ENCODE results near the gene TIGD7.

TIGD7 gene

DNA sequence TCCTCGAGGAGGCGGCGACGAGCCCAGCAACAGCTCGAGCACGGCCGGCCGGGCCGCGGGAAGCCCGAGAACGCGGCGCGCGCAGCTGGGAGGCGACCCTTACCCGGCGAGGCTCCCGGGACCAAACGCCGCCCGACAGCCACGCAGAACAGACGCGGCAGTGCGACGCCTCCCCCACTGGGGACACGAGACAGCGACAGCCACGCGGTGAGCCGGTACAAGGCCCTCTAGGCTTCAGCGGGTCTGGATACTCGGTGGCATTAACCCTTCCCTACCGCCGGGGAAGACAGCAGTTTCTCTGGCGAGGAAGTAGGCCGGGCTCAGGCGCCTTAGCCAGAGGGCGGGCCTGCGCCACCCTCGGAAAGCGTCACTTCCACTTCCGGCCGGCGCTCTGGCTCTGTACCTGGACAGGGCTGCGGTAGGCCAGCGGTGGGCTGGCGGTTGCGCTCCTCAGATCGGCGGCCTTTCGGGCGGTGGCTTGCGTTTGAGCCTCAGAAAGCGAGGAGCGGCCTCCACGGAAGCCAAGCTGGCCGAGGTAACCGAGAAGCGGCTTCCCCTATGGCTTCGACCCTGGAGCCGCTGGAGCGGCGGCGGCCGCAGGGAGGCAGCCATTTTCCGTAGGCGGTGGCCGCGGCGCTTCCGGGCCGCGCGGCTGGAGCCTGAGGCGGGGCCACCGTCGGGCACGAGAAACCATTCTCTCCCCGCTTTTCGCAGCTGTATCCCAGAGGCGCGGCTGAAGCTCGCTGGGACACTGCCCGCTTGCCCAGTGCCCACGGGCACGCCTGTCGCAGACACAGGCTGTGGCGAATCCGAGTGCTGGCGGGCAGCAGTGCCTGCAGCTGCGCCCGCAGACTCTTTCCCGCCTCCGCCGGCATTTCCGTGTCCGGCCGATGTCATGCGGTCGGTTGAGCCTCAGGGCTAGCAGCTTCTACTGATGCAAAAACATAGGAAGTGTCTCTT, at the start of gene TIGD7, which contains the start of gene ZNF75A:
Gene TIGD7 (minus strand): TSS at position 322 of the 960 bp plus-strand sequence. CDS start 4,816 bp downstream, outside the sequence.
Gene ZNF75A (plus strand): TSS at position 389 of the 960 bp plus-strand sequence. CDS start 2,932 bp downstream, outside the sequence.
- FAIRE-seq, result peak; percentile 91
- DNase-seq (ENCODE audit: insufficient read length, low spot score), result peak; percentile 90

DNA sequence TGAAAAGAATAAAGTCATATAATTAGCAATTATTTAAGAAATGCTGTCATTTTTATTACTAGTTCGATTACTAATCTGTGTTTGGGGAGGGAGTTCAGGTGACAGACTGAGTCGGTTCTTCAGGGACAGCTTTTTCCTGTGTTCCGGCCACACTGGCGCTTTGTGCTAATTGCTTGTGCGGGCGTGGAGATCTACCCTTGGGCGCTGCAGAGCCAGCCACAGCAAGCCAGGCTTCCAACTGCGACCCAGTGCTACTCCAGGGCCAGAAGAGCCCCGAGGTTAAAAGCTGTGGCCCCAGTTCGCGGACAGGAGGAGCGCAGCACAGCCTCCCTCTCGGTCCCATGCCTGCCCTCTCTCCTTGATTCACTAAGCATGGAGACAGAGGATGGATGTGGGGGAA, 43.9 kb upstream of the TIGD7 start:
- FAIRE-seq, result no peak
- no peak for DNase-seq (ENCODE audit: insufficient read length, low spot score)

DNA sequence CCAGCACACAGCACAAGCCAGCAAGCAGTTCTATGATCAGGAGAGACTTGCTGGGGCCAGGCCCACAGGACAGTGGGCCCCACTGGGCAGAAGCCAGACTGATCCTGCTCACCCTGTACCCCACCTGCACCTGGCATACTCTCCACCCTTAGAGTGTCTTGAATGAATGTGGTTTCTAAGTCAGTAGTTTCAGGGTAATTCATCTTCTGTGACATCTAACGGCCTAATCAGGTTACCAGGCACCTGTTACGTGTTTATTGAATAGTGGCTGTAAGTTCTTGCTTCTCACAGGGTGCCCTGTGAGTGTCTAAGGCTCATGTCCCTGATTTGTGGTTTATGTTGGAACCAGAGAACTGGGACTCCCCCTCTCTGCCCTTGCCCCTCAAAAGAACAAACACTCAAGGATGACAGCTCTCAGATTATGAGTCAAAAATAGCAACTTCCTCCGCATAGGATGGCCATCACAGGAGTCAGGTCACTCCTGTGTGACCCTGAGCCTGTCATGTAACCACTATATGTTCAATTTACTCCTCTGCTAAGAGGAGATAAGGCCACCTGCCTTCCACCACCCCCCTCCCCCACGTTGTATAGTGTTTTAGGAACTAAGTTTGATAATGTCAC, 43.4 kb upstream of the TIGD7 start:
- DNase-seq (ENCODE audit: insufficient read length, low spot score) (no peak), FAIRE-seq (no peak)

DNA sequence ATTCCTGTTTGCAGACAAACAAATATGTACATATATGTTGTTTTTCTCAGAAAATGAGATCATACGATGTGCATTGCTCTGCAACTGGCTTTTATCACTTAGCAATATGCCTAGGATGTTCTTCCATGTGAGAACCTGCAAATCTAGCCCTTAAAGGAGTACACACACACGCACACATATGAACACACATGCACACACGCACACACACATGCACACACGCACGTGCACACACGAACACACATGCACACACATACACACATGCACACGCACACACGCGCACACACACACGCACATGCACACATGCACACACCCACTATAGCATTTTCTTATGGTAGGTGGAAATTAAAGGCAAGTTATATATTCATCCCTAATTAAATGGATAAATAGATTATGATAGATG, 42.4 kb upstream of the TIGD7 start:
- FAIRE-seq (no peak), DNase-seq (ENCODE audit: insufficient read length, low spot score) (no peak)

GRCh38 chr16:3346041-3346440, 40.8 kb upstream of the TIGD7 start:
- no peak for FAIRE-seq
- no peak for DNase-seq (ENCODE audit: insufficient read length, low spot score)

DNA sequence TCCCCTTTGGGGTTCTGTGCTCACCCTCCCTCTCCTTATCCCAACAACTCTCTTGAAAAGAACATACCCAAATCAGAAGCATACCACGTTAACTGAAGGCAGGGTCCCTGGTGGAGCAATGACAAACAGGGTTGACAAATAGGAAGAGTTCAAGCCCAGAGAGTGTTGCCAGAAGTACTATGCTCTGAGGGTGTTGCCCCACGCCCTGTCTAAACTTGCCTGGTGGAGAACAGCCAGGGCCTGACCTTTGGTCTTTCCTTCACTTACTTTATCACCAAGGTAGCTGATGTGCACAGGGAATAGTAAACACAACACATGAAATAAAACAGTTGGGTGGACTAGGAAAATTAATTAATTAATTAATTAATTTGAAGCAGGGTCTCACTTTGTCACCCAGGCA, 23.4 kb upstream of the TIGD7 start:
- no peak for FAIRE-seq
- no peak for DNase-seq (ENCODE audit: insufficient read length, low spot score)

GRCh38 chr16:3328104-3328503, 22.9 kb upstream of the TIGD7 start:
- FAIRE-seq (no peak), DNase-seq (ENCODE audit: insufficient read length, low spot score) (no peak)

DNA sequence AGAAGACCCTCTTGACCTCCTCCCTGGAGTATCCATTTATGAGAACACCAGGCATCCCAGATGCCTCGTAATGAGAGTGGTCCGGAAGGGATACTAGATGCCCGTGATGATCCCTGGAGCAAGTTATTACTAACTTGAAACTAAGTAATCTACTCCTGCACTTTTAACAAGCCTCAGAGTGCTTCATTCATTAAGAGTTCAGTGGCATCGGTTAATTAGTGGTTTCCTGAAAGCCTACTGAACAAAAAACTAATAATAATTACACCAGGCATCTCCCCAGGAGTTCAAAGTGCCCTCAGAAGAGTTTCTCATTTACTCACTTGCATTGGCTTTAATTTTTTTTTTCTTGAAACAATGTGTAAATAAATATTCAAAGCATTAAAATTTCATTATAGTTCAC, 22.3 kb upstream of the TIGD7 start:
- DNase-seq (ENCODE audit: insufficient read length, low spot score) (no peak), FAIRE-seq (no peak)

- DNase-seq (ENCODE audit: insufficient read length, low spot score) (no peak), FAIRE-seq (no peak)
These were observed 16.6 kb upstream of the TIGD7 start for GRCh38 chr16:3321816-3322215.

DNA sequence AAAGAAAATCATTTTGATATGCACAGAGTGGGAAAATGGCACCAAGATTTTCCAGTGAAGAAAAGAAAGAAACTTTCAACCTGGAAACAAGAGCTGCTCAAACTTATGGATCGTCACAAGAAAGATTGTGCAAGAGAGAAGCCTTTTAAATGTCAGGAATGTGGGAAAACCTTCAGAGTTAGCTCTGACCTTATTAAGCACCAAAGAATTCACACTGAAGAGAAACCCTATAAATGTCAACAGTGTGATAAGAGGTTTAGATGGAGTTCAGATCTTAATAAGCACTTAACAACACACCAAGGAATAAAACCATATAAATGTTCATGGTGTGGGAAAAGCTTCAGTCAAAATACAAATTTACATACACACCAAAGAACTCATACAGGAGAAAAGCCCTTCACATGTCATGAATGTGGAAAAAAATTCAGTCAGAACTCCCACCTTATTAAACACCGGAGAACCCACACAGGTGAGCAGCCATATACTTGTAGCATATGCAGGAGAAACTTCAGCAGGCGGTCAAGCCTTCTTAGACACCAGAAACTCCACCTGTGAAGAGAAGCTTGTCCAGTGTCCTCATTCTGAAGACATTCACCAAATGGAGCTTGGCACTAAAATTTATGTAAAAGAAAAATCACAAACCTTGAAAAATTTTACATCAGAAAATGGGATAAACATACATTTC, 12.2 kb upstream of the TIGD7 start:
- DNase-seq (ENCODE audit: insufficient read length, low spot score) (no peak), FAIRE-seq (no peak)

DNA sequence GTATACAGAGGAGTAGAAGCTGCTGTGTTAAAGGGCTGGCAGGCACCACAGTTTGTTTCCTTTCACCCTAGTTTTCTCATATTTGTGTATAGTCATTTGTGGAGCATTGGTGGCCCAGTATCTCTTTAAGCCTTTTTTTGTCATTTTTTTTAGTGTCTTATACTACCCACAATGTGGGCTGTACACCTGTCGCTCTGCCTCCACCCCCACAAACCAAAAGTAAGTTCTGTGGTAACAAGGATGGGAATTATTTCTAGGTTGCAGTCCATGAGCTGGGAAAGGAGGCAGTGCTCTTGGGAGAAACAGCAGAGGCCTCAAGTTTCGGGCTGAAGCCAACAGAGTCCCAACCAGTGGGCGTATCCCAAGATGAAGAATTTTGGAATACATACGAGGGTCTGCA, 6.3 kb upstream of the TIGD7 start:
- no peak for DNase-seq (ENCODE audit: insufficient read length, low spot score)
- FAIRE-seq, result no peak

- FAIRE-seq (no peak), DNase-seq (ENCODE audit: insufficient read length, low spot score) (no peak)
These were observed 848 bp upstream of the TIGD7 start for GRCh38 chr16:3306078-3306477.

- no peak for DNase-seq (ENCODE audit: insufficient read length, low spot score)
- FAIRE-seq, result no peak
These were observed 860 bp downstream of the TIGD7 start for GRCh38 chr16:3304370-3304769.

DNA sequence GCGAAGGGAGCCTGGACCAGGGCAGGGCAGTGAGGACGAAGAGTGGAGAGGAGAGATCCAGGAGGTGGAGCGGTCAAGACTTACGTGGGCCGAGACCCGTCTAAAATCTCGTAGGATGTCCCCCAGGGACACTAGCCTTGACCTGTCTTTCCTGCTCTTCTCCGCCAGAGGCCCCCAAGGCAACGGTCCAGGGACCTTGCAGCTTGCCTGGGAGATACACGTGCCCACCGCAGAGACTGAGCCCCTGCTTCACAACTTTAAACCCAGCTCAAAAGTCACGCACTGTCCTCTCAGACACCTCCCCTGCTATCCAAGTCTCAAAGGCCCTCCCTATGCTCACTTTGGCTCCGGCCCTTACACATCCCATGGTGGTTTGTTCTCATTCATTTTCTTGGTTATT, 9.4 kb downstream of the TIGD7 start:
- DNase-seq (ENCODE audit: insufficient read length, low spot score), result no peak
- FAIRE-seq, result no peak

GRCh38 chr16:3295209-3295608, 10.0 kb downstream of the TIGD7 start:
- no peak for DNase-seq (ENCODE audit: insufficient read length, low spot score)

GRCh38 chr16:3292604-3293003, 12.6 kb downstream of the TIGD7 start:
- no peak for FAIRE-seq
- DNase-seq (ENCODE audit: insufficient read length, low spot score), result no peak

More at GRCh38 chr16:3295209-3295608, 10.0 kb downstream of the TIGD7 start:
- FAIRE-seq, result no peak

DNA sequence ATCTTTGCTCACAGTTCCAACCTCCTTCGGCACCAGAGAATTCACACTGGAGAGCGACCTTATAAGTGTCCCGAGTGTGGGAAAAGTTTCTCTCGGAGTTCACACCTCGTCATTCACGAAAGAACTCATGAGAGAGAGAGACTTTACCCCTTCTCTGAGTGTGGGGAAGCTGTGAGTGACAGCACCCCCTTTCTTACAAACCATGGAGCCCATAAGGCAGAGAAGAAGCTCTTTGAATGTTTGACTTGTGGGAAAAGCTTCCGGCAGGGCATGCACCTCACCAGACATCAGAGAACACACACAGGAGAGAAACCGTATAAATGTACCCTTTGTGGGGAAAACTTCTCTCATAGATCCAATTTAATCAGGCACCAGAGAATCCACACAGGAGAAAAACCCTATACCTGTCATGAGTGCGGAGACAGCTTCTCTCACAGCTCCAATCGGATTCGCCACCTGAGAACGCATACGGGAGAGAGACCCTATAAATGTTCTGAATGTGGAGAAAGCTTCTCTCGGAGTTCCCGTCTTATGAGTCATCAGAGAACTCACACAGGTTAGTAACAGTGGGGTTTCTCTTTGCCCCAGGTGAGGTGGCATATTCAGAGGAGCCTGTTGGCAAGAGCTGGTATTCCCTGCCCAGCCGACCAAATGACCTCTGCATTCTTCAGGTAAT, 15.1 kb downstream of the TIGD7 start:
- DNase-seq (ENCODE audit: insufficient read length, low spot score) (no peak), FAIRE-seq (no peak)

- no peak for FAIRE-seq
- DNase-seq (ENCODE audit: insufficient read length, low spot score), result no peak
These were observed 20.1 kb downstream of the TIGD7 start for GRCh38 chr16:3285131-3285530.

- FAIRE-seq (no peak), DNase-seq (ENCODE audit: insufficient read length, low spot score) (no peak)
These were observed 21.4 kb downstream of the TIGD7 start for GRCh38 chr16:3283543-3284447.
